ENCODE results near the gene TK2.

DNA sequence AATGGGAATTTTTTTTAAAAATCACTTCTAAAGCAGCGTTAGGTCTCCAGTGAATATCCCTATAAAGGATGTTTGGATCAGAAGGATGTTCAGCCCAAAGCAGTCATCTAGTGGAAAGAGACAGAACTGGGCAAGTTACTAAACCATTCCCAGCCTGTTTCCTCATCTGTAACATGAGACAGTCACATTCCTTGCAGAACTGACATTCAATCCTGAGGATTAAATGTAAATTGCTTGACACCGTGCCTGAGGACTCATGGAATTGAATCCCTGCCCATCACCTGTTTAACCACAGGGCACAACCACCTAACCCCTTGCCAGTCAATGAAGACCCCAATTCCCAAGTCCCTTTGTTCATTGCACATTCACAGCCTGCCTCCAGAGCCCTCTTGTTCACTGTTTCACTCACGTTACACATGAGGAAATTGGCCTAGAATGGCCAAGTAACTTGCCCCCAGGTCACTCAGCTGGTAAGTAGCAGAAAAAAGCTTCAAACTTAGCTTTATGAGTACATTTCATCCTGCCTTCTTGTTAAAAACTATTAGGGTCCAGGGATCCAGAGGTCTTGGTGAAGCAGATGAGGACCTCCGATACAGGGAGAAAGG lies 30.8 kb upstream of the TK2 start:
- TF ChIP-seq, protein P1, sequence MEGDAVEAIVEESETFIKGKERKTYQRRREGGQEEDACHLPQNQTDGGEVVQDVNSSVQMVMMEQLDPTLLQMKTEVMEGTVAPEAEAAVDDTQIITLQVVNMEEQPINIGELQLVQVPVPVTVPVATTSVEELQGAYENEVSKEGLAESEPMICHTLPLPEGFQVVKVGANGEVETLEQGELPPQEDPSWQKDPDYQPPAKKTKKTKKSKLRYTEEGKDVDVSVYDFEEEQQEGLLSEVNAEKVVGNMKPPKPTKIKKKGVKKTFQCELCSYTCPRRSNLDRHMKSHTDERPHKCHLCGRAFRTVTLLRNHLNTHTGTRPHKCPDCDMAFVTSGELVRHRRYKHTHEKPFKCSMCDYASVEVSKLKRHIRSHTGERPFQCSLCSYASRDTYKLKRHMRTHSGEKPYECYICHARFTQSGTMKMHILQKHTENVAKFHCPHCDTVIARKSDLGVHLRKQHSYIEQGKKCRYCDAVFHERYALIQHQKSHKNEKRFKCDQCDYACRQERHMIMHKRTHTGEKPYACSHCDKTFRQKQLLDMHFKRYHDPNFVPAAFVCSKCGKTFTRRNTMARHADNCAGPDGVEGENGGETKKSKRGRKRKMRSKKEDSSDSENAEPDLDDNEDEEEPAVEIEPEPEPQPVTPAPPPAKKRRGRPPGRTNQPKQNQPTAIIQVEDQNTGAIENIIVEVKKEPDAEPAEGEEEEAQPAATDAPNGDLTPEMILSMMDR (IDR thresholded peaks at IDR 0.05 in 8 of 11, conservative IDR thresholded peaks at IDR 0.05 in 3 of 11): no peak
- TF ChIP-seq POLR2A (IDR thresholded peaks at IDR 0.05): no peak
- TF ChIP-seq POLR2AphosphoS5 (IDR thresholded peaks at IDR 0.05): no peak
